ENCODE measurements around the gene DTHD1. TPM values are rescaled to one million over a fixed set of nuclear protein-coding genes. Genes with fewer than 3 reads are reported as not detected.

The DTHD1 gene
- total and polyA plus RNA-seq, 2 of the 8 experiments (the other 6 are each of a cell fraction or from before 2014, with no cell fraction given) = not detected

GRCh38 chr4:36243355-36244256 is 37.8 kb upstream of the DTHD1 start (continued):
- TF ChIP-seq KDM4A (IDR thresholded peaks at IDR 0.05; ENCODE audit: low read depth, low read length, severe bottlenecking) = peak; percentile 52
- no peak for TF ChIP-seq USF2 (IDR thresholded peaks at IDR 0.05; ENCODE audit: low read length)
- no peak for TF ChIP-seq BRCA1 (IDR thresholded peaks at IDR 0.05; ENCODE audit: low read depth, low read length)
